Occipital lobe (tissue), 2 donors: ENCODE data around the gene CD300LD. TPM values are rescaled to one million over a fixed set of nuclear protein-coding genes. Genes with fewer than 3 reads are reported as not detected.
"Not testable (repeated sequence)": the region's sequence is repeated elsewhere in the genome, so short reads cannot be mapped to it uniquely, and the experiment has no call there.

Source experiments
- DNase-seq: peaks from one replicate; lab custom pipeline; 2025; lab: John Stamatoyannopoulos, UW
- total RNA-seq: library from RNA; depleted of rRNA; stranded (reverse); fragments of >200 nt; gene quantifications from one replicate; pipeline ENCODE4 v1.2.3, GENCODE V29; 2014

CD300LD gene
- total RNA-seq, 1 donor from 2014 or later: not detected

GRCh38 chr17:74573169-74573568, 18.9 kb downstream of the CD300LD start:
- no peak for DNase-seq

DNA sequence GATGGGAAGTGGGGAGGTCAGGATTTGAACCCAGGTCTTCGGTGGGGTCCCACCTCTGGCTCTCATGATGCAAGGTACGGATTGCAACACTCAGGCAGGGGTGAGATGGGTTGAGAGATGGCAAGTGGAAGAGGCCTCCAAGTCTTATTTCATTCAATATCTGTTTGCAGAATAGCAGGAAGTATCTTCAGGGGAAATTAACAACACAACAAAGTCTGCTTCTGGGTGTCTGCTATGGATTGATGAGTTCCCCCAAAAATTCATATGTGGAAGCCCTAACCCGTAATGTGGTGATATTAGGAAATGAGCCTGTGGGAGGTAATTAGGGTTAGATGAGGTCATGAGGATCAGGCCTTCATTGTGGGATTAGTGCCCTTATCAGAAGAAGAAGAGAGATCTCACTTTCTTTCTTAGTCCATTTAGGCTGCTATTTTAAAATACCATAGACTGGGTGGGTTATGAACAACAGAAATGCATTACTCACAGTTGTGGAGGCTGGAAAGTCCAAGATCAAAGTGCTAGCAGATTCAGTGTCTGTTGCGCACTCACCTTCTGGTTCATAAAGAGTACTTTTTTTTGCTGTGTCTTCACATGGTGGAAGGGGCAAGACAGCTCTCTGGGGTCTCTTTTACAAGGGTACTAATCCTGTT, 20.3 kb downstream of the CD300LD start:
- no peak for DNase-seq

GRCh38 chr17:74569020-74570003, 22.8 kb downstream of the CD300LD start:
- DNase-seq: peak; percentile 52

DNA sequence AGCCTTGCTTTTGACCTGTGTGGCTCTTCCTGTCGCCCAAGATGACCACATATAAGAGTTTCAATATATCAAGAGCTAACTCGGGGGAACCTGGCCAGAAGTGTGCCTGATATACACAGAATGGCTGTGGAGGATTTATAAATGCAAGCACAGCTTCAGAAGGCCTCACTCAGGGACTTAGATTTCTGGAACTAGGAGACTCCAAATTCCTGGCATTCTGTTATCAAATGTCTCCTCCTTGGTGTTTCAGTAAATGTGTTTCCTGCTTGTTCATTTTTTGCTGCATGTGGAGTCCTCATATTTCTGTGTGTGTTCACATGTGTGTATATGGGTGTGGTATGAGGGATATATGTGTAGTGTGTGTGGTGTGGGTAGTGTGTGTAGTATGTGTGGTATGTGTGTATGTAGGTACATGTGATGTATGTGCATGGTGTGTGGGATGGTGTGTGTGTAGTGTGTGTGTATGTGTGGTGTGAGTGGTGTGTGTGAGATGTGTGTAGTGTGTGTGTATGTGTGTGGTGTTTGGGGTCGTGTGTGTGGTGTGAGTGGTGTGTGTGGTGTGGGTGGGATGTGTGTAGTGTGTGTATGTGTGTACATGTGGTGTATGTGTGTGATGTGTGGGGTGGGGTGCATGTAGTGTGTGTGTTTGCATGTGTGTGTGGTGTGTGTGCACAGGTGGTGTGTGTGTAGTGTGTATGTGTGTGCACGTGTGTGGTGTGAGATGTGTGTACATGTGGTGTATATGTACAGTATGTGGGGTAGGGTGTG, 23.8 kb downstream of the CD300LD start:
- no peak for DNase-seq

GRCh38 chr17:74567397-74567796, 24.7 kb downstream of the CD300LD start, which contains the start of gene CD300H:
Gene CD300H, minus strand, starts transcription at chr17:74567509.
- no peak for DNase-seq

- no peak for DNase-seq
These were observed 25.8 kb downstream of the CD300LD start for GRCh38 chr17:74566132-74566753.

GRCh38 chr17:74565126-74565525, 27.0 kb downstream of the CD300LD start:
- DNase-seq: no peak

GRCh38 chr17:74563358-74563757, 28.7 kb downstream of the CD300LD start:
- DNase-seq: no peak

- no peak for DNase-seq
These were observed 30.5 kb downstream of the CD300LD start for GRCh38 chr17:74561586-74561985.

DNA sequence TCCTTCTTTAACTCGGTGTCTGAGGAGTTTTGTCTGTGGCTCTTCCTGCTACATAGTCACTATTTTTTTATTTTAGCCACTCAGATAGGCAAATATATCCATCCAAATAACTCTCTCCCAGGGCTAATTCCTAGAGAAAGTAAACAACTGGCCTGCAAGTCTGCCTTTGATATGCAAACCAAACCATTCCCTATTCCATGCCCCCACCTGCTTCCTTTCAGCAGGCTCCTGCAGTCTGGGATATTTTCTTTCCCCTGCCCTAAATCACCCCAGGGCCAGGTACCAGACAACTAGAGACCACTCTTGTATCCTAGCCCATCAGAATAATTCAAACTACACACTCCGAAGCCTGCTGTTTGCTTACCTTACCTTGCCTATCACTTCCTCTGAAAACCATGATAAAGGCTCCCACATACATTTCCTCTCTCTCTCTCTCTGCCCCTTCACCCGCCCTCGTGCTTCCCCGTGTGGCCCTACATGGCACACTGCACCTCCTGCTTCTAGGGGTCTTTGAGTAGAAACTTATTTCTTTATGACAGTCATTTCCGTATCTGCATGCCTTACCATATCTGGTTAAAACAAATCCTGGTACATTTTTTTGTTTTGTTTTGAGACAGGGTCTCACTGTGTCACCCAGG, 33.1 kb downstream of the CD300LD start:
- no peak for DNase-seq

DNA sequence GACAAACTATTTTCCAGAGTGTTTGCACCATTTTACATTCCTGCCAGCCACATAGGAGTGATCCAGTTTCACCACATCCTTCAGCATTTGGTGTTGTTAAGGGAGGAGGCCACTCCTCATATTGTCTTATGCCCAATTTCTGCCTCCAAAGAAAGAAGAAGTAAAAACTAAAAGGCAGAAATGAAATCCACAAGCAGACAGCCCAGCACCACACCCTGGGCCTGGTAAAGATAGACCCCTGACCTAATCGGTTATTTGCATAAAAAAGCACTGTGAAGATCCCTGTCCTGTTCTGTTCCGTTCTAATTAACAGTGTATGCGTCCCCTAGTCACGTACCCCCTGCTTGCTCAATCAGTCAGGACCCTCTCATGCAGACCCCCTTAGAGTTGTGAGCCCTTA, 33.7 kb downstream of the CD300LD start:
- not testable (repeated sequence) for DNase-seq

GRCh38 chr17:74555427-74555940, 36.6 kb downstream of the CD300LD start:
- DNase-seq: no peak

GRCh38 chr17:74554909-74555308, 37.2 kb downstream of the CD300LD start:
- no peak for DNase-seq

- no peak for DNase-seq
These were observed 40.0 kb downstream of the CD300LD start for GRCh38 chr17:74552037-74552436.

DNA sequence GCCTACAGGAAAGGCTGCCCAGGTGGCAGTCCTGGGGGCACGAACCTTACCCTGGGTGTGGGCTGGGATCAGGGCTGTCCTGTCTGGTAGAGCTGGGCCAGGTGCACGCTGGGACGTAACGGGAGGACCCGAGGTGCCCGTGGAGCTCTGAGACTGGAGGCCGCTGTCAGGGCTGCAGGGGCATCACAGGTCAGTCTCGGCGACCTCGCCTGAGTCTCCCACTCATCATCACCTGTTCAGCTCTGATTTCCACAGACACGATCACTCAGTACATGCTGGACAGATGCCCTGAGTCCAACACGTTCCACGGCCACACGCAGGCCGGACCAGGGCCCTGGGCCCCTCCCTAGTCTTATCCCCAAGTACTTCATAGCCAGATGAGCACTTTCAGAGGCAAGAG, 41.5 kb downstream of the CD300LD start:
- DNase-seq: no peak

- DNase-seq: no peak
These were observed 42.7 kb downstream of the CD300LD start for GRCh38 chr17:74549343-74549742.

DNA sequence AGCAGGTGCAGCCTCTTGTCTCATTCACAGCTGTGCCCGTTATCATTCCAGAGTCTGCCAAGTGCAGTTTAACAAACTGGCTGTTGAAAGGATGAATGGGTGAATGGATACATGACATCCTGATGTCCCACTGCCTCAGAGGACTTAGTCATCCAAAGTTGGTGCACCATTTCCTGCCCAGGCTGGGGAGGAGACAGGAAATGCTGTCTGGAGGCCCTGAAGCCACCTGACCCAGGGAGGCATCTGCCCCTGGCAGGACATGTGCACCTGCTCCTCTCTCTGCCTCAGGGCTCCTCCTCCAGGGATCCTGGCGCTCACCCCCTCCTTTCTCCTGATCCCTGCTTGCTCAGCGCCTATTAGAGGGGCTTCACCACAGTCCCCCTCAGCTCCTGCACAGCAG, 44.3 kb downstream of the CD300LD start:
- DNase-seq: no peak

- DNase-seq: no peak
These were observed 44.8 kb downstream of the CD300LD start for GRCh38 chr17:74547264-74547663.

GRCh38 chr17:74546586-74546985, 45.5 kb downstream of the CD300LD start:
- DNase-seq: no peak

DNA sequence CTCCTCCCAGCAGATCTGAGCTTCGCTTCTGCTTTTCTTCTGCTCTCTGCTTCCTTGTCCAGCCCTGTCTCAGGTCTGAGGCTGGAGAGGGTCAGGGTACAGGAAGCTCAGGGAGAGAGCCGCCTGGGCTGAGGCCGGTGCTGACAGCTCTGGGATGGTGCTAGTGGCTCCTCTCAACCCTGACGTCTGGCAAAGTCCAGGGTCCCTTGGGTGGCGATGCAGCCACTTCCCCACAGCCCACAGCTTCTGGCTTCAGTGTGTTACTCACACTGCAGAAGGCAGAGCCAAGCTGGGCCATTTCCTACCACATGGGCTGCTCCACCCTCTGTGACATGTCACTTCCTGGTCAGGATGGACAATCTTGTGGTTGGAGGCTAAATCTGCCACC, 46.2 kb downstream of the CD300LD start, which contains the start of gene CD300C:
Gene CD300C (minus strand): TSS at position 273 of the 388 bp plus-strand sequence. CDS start 333 bp downstream, outside the sequence.
- DNase-seq: no peak
